GOT3 (cell line): ENCODE measurements around the gene MTCH1.

ENCODE experiments used
- DNase-seq: peaks from one replicate; lab custom pipeline; 2025; ENCODE audit warnings: mixed read lengths; lab: John Stamatoyannopoulos, UW

MTCH1 gene, protein sequence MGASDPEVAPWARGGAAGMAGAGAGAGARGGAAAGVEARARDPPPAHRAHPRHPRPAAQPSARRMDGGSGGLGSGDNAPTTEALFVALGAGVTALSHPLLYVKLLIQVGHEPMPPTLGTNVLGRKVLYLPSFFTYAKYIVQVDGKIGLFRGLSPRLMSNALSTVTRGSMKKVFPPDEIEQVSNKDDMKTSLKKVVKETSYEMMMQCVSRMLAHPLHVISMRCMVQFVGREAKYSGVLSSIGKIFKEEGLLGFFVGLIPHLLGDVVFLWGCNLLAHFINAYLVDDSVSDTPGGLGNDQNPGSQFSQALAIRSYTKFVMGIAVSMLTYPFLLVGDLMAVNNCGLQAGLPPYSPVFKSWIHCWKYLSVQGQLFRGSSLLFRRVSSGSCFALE

DNA sequence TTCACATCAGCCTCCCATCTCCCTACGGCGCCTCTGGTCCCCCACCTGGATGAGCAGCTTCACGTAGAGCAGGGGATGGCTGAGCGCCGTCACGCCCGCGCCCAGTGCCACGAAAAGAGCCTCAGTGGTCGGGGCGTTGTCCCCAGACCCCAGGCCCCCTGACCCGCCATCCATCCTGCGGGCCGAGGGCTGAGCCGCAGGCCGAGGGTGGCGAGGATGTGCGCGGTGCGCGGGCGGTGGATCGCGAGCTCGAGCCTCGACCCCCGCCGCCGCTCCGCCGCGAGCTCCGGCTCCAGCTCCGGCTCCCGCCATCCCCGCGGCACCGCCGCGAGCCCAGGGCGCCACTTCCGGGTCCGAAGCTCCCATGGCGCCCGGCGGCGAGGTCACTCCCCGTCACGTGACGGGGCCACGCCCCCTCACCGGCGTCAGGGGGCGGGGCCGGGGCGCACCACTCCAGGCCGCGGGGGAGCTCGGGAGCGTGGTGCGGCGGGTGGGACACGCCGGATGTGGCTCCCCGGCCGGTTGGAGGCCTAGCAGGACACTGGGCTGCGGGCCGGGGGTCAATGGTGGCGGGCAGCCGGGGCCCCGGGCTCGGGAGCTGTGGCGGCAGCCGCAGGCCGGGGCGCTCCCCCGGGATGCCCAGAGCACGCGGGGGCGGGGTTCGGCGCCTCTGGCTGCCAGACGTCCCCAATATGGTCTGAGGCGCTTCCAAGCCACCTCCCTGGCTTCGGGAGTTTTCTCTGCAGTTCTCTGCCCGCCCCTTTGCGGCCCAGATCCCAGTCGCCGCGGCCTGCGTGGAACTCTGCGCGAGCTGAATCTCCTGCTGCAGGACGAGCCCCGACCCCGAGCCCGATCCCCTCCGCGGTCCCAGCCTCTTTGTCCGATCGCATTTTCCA is at the start of gene MTCH1:
TSS of gene MTCH1 (minus strand) at position 389 of the 896 bp plus-strand sequence. CDS start at position 366, 23 bp downstream.
- peak; percentile 72 for DNase-seq

DNA sequence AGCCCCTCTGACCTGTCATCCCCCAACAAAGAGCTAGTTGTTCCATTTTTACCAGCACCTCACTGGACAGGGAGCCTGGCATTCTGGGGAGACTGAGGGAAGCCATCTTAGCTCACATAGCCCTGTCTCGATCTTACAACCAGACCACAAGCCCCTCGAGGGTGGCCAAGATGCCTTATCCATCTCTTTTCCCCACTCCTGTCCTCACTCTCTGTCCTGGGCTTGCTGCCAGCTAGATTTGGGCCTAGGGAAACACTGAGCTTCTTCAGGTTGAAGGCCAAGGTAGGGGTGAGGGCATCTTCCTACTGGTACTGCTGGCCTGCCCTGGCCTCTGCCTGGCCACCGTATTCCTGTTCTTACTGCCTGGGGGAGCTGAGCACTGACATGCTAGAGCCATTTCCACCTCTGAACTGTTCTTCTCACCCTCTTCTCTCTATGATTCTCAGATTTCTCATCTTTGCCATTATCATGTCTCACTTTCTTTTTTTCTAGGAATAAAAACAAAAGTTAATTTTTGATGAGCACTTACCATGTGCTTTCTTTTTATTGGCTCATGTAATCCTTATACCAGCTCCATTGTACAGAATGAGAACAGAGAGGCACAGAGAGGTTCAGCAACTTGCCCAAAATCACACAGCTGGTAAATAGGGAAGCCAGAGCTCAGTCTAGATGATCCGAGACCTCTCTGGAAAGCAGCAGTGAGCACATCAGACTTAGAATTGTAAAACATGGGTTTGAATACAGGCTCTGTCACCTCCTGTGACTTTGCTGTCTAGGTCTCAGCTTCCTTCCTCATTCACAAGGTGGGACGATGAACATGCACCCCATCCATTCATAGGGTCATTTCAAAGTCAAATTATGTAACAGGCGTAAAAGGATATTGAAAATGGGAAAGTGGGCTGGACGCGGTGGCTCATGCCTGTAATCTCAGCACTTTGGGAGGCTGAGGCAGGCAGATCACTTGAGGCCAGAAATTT is 48.1 kb upstream of the MTCH1 start:
- no peak for DNase-seq

DNA sequence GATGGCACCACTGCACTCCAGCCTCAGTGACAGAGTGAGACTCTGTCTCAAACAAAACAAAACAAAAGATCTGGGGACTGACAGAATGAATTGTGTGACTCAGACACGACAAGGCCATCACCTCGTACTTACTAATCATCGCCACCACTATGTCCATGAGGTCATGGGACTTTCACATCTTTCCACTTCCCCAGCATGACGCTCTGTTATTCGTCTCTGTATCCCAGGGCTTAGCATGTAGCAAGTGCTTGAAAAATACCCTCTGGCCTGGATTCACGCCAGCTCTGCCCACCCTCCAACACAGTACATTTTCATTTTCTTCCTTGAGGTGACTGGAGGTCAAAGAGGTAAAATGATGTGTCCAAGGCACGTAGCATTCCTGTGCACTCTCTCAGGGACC is 47.3 kb upstream of the MTCH1 start:
- DNase-seq = no peak

DNA sequence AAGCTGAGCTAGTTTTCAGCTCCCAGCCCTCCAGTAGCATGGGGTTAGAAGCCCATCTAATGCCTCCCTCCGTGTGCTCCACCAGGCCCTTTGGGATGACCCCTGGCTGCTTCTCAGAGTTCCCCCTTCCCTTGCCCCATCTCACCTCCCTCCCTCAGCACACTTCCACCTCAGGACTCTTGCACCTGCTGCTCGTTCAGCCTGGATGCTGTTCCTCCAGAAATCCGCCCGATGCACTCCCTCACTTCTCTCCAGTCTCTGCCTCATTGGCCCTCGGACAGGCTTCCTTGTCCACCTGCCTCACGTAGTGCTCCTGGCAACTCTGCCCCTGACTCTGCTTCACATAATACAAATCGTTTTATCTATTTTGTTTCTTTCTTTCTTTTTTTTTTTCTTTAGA is 46.2 kb upstream of the MTCH1 start:
- no peak for DNase-seq

DNA sequence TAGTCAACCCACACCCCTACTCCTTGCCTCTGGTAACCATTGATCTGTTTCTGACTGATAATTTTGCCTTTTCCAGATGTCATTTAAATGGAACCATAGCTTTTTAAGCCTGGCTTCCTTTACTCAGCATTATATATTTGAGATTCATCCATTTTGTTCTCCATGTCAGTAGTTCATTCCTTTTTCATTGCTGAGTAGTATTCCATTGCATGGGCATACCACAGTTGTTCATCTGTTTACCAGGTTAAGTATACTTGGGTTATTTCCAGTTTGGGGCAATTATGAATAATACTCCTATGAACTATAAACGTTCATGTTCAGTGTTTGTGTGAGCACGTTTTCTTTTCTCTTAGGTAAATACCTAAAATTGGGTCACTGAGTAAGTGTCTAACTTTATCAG is 44.6 kb upstream of the MTCH1 start:
- DNase-seq = no peak

DNA sequence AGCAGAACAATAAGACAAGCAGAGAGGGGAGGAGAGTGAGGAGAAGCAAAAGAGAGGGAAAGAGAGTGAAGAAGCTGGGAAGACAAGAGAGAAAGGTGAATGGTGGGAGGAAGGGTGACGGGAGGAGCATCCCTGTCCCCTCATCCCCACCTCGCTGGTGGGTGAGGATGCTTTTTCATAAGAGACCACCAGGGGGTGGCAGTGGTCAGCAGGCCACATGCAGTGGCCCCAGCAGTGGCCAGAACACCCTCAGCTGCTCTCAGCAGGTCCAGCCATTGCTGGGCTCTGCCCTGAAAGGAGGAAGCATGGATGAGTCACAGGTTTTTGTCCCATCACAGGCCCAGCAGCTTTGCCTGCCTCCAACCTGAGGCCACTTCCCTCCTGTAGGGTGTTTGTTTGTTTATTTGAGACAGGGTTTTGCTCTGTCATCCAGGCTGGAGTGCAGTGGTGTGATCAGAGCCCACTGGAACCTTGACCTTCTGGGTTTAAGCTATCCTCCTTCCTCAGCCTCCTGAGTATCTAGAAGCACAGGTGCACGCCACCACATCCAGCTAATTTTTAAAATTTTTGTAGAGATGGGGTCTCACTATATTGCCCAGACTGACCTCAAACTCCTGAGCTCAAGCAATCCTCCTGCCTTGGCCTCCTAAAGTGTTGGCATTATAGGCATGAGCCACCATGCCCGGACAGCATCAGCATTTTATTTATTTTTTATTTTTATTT is 43.4 kb upstream of the MTCH1 start:
- peak; percentile 18 for DNase-seq

DNA sequence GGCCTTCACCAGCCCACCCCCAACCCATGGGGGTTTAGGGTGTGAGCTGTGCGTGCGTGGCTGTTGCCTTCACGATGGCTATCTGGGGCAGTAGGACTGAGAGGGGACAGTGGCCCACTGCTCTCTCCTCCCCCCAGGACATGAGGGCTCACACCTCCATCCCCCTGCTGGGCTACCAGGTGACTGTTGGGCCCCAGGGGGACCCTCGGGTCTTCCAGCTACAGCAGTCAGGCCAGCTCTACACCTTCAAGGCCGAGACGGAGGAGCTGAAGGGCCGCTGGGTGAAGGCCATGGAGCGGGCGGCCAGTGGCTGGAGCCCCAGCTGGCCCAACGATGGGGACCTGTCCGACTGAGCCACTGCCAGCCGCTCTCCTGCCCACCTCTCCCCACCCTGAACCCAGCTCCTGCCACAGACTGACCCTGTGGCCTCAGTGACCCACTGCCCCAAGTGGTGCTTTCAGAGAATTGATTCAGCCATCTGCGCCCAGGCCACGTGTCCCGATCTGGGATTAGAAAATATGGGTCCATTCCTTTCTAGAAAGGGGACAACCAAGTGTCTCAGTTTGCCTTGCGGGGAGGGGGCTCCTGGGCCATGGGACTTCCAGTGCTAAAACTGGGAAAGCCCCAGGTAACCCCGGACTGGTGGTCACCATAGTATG is 41.9 kb upstream of the MTCH1 start:
- no peak for DNase-seq

DNA sequence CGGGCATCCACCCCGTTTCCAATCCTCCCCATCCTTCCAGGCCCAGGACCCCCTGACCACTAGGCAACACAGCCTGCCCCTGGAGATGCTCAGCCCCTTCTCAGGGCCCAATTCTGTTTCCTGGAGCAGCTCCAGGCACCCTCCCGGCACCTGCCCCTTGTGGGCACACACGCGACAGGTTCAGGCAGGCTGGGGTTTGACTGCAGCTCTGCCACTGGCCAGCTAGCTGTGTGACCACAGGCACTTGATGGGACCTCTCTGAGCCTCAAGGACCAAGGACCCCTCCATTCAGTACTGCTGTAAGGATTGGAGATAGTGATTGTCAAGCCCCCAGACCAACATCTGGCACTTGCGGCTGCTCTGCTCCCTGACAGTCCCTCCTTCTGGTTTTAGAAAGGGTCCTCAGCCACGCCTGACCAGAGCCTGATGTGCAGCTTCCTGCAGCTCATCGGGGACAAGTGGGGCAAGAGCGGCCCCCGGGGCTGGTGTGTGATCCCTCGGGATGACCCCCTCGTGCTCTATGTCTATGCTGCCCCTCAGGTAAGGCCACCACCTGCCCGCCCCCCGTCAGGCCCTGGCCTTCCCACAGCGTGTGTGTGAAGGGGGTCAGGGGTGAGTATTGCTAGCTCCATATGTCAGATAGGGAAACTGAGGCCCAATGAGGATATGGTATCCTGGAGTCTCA is 41.2 kb upstream of the MTCH1 start:
- DNase-seq = no peak

DNA sequence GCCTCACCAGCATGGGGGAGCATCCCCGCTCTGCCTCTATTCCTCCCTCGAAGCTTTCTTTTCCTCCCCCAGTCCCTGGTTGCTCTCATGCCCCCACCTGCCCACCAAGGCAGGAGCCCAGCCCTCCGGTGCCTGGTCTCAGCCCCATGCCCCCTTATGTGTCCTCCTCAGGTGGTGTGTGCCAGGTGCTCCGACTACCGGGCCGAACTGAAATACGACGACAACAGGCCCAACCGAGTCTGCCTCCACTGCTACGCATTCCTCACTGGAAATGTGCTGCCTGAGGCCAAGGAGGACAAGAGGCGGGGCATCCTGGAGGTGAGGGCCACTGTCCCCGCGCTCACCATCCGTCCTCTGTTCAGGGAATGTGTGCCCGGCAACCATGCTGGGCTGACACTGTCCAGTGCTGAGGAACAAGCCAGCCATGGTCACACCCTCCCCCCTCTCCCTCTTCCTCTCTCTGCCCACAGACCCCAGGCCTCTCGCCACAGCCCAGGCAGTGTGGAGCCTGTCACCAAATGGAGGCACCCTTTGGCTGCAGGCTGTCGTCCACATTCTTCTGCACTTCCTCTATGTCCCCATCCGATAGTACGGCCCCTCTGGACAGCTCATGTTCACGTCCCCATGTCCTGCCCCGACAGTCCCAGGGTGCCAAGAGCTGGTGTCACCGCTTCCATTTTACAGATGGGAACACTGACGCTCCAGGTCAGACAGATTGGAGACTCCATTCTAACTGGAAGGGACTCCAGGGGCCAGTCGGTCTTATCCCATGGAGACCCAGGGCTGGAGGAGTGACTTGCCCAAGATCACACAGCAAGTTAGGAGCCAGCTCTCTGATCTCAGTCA is 39.8 kb upstream of the MTCH1 start:
- no peak for DNase-seq

DNA sequence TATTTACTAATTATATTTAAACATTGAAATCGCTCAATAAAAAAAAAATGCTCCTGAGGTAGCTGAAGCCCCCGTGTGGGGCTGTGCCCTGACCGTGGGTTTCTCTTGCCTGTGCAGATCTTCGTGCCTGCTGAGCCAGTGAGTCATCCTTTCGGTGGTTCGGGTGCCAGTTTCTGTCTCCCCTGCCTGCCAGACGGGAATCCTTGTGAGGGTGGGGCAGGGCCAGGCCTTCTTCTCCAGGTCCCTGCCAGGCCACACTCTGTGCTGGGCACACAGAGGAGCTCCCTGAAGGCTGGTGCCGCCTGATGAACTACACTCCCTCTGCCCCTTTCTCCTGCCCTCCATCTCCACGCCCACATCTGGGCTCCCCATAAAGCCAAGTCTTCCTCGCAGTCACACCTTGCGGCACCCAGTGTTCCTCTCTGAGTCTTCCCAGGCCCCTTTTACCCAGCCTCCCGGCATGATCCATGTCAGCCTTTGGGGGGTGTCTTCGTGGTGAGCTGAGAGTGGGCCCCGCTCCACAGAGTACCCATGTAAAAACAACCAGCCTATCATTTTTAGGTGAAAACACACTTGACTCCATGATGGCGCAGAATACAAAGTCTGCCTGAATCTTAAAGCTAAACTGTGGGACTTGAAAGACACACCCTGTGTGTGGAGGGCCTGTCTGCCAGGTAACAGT is 38.8 kb upstream of the MTCH1 start:
- no peak for DNase-seq

DNA sequence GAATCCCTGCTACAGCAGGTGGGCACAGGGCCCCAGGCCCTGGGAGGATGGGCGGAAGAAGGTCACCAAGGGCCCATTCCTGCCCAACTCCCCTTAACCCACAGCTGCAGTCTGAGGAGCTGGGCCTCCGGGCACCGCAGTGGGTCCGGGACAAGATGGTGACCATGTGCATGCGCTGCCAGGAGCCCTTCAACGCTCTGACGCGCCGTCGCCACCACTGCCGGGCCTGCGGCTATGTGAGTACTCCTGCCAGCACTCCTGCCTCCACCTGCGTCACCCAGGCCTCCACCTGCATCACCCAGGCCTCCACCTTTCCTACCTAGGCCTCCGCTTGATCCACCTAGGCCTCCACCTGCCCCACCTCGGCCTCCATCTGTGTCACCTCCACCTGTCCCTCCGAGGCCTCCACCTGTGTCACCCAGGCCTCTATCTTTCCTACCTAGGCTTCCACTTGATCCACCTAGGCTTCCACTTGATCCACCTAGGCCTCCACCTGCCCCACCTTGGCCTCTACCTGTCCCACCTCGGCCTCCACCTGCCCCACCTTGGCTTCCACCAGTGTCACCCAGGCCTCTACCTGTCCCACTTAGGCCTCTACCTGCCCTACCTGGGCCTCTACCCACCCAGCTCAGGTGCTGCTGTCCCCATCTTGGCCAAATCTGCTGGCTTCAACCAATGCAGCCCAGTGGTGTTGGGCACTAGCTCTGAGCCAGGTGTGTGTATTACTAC is 36.3 kb upstream of the MTCH1 start:
- DNase-seq = no peak

DNA sequence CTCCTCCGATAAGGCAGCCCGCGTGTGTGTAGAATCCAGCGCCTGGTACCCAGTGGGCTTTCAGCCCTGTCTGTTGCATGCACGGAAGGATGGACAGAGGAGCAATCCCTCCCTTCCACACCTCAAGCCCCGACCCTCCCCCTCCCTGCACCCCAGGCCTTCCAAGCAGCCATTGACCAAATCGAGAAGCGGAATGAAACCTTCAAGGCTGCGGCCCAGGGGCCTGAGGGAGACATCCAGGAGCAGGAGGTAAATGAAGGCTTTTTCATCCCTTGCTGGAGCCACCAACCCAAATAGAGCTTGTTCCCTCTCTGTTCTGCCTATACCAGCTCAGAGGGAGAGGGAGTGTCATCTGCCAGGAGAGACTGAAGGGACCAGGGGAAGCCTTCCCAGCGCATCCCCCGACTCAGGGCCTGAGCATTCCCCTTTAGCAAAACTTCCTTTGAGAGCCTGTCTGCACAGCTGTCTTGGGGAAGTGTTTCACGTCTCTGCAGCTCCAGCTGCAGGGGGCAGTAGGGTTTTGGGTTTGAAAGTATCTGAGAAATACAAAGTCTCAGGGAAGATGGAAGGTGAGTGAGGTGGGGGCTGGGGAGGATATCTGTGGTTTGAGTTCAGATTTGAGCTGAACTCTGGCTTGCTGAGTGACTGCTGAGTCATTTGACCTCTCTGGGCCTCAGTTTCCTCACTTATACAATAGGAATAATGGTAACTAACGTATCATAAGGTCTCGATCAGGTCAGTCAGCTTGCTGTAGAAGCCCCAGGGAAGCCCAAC is 35.5 kb upstream of the MTCH1 start:
- no peak for DNase-seq

DNA sequence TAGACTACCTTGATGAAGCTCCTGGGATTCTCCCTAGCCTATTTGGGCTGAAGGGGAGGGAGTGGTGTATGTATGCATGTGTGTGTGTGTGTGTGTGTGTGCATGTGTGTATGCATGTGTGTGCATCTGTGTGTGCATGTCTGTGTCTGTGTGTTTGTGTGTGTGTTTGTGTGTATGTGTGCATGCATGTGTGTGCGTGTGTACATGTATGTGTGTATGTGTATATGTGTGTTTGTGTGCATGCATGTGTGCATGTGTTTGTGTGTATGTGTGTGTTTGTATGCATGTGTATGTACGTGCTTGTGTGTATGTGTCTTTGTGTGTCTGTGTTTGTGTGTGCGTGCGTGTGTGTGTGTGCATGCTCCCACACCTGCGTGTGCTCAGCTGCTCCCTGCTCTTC is 34.8 kb upstream of the MTCH1 start:
- DNase-seq = no peak

DNA sequence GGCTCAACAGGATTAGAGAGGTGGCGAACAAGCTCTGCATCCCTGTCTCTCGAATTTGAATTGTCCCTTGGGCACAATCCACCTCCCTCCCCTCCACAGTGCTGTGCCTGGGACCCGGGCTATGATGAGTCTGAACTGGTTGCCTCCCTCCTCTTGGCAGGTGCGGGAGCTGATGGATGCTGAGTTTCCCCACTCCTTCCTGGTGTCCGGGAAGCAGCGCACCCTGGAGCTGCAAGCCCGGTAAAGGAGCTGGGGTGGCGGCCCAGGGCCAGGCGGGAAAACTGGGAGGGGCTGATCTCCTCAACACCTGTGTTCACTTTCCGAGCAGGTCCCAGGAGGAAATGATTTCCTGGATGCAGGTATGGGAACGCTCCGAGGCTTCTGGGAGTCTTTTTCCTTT is 34.4 kb upstream of the MTCH1 start:
- no peak for DNase-seq

DNA sequence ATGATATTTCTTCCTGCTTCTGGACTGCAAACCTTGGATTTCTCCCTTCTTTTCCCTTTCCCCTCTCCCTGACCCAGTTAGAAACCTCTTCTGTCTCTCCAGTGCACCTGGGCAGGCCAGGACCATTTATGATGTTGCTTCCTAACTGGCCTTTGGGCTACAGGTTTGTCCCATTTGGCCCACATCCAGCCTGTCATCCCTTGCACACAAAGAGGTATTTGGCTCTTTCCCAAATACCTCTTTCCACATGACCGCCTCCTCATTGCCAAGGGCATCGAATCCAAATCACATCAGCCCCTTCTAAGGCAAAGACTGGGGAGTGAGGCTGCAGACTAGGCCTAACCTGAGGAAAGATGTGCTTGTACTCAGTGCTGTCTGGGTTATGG is 33.1 kb upstream of the MTCH1 start:
- DNase-seq = no peak

DNA sequence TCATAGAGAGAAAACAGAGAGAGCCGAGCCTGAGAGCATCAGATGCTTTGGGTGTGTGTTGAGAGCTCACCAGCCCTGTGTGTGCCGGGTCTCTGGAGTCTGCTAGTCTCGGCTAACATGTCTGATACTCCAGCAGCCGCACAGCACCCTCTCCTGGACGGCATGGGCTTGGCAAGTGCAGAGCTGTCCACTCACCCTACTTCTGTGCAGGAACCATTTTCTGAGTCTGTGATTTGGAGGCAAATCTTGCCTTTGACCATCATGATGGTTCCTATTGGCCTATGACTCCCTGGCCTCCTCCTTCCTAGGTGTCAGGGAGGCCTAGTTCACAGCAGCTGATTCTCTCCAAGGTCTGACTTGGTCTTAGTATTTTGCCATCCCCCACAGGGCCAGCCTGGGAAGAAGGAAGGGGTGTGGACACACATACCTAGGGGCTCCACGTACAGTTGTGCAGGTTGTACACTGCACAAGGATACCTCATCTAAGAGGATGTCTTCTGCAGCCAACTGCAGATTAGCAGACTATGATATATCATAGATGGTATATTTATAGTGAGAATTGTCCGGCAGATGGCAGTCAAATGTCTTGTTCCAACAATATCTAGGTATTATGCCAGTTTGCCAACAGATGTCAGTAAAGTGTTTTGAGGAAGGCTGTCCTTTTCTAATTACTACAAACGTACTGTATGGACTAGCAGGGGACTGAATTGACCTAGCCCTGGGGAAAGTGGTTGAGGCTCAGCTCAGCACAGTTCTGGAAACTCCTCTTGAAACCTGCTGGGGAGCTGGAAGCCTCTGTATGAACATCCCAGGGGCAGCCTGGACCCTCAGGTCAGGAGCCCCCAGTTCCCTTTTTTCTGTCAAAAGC is 32.4 kb upstream of the MTCH1 start:
- DNase-seq = peak; percentile 70
